SKM-1 (cell line): Measurements from ENCODE around the gene OR13C4.
"Not testable (repeated sequence)": the region's sequence is repeated elsewhere in the genome, so short reads cannot be mapped to it uniquely, and the experiment has no call there.

Experiments
- DNase-seq: peaks from one replicate; lab custom pipeline; 2025; ENCODE audit not compliant: unreplicated experiment; lab: John Stamatoyannopoulos, UW

Gene OR13C4

DNA sequence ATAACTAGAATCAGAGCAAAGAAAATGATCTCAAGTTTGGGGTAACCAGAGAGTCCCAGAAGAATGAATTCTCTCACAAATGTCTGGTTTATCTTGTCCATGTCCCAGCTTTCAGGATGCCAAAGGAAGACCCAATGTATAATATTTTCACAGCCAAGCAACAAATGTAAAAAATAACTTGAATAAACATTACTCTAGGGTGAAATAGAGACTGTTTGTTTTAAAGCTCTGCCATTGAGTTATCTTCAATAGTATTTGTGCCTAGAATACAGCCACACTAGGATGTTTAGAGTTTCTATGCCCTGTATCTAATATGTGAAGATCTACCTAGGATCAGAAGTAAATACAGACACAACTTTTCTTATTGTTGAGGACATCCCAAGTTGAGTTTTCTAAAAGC, at the start of gene OR13C4:
Gene OR13C4, minus strand, starts transcription at position 101 of the 400 bp plus-strand sequence. Its CDS starts 0 bp downstream, at position 101.
- DNase-seq, result no peak

GRCh38 chr9:104575456-104575855, 48.4 kb upstream of the OR13C4 start:
- DNase-seq, result no peak

DNA sequence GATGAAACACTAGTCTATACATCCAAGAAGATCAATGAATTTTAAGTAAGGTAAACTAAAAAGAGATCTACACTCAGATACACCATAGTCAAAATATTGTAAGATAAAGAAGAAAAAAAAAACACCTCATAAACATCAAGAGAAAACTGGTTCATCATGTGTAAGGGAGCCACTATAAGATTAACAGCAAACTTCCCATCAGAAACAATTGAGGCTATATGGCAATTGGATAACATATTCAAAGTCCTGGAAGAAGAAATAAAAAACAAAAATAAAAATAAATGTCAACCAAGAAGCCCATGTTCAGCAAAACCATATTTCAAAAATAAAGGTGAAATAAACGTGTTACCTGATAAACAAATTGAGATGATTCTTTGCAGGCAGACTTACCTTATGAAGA, 45.6 kb upstream of the OR13C4 start:
- no peak for DNase-seq

DNA sequence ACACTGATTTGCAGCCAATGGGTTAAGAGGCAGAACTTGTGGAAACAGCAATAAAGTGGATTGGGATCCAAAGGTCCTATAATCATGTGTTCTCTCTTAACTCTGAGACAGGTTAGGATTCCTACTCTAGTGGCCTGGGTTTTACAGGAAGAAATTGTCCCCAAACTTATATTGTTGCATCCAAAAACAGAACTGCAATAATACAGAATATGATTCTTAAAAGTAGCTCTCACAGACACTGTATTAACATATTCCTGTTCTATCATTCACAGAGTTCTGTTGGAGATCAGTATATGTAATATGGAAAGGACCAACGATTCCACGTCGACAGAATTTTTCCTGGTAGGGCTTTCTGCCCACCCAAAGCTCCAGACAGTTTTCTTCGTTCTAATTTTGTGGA, 41.9 kb upstream of the OR13C4 start, which contains the start of gene OR13C8:
Gene OR13C8, plus strand, starts transcription at position 301 of the 400 bp plus-strand sequence. Its CDS starts 0 bp downstream, at position 301.
- no peak for DNase-seq

DNA sequence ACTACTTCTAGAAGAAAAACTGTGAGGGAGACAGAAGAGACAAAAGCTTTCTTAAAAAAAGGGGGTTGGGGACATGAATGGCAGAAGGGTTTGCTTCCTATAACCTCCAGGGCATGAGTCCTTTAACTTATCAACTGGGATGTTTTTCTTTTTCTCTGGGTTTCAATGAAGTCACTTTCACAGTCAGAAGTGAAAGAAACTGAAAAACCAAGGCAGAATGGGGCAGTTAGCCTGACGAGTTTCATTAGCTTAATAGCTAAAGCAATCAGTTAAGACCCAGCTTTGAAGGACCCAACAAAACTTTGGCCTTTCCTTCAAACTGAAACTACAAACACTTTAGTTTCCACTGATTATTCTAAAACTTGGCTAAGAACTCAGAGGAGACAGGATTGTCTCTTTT, 37.3 kb upstream of the OR13C4 start:
- no peak for DNase-seq

DNA sequence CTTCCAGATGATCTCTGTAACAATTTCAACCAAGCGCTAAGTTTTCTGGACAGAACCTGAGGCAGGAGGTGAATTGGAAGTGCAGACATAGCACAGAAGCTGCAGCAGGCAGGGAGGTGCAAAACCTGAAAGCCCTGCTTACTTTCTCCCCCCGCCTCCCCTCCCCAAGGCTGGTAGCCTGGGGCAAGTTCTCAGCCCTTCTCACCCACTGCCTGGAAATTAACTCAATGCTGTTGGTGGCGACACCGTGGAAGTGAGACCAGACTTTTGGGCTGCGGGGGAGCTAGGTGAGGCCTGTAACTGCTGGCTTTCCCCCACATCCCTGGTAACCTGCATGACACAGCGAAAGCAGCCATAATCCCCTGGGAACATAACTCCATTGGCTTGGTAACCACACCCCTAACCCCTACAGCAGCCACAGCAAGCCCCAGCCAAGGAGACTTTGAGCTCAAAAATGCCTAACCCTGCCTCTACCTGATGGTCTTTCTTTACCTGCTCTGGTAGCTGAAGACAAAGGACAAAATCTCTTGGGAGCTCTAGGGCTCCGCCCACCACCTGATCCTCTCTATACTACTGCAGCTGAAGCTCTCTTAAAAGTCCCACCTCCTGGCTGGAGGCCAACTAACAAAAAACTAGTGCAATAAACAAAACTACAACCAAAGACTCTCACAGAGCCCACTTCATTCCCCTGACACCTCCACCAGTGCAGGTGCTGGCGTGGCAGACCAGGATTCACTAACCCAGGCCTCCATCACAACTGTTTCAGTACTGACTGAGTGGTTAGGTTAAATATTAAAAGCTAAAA, 30.0 kb upstream of the OR13C4 start:
- no peak for DNase-seq

DNA sequence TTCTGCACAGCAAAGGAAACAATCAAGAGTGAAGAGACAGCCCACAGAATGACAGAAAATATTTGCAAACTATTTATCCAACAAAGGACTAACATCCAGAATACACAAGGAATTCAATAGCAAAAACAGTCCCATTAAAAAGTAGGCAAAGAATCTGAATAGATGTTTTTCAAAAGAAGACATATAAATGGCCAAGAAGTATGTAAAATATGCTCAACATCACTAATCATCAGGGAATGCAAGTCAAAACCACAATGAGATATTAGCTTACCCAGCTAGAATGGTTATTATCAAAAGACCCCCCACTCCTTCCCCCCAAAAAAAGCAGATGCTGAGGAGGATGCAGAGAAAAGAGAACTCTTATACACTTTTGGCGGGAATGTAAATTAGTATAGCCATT, 28.5 kb upstream of the OR13C4 start:
- no peak for DNase-seq

- no peak for DNase-seq
These were observed 26.3 kb upstream of the OR13C4 start for GRCh38 chr9:104553261-104553660.

GRCh38 chr9:104544644-104545043, 17.6 kb upstream of the OR13C4 start:
- DNase-seq, result no peak

DNA sequence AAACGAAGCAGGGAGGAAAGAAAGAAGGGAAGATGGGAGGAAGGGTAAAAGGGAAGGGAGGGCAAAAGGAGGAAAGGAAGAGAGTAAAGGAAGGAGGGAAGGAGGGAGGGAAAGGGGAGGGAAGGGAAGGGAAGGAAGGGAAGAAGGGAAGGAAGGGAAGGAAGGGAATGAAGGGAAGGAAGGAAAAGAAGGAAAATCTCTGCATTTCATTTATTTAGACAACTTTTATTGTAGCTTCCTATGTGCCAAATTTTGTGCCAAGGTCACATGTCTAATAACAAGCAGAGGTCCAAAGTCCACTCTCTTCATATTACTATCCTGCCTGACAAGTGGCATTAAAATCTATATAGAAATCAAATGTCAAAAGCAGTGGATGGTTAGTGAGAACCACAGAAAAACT, 12.3 kb upstream of the OR13C4 start:
- DNase-seq, result no peak

- DNase-seq, result no peak
These were observed 9.7 kb upstream of the OR13C4 start, which contains the start of gene OR13C3 for GRCh38 chr9:104536756-104537155. TSS of gene OR13C3 (minus strand) at chr9:104536856. CDS start at chr9:104536723, 133 bp downstream.

GRCh38 chr9:104520241-104520640, 6.8 kb downstream of the OR13C4 start:
- not testable (repeated sequence) for DNase-seq

GRCh38 chr9:104514901-104515300, 12.1 kb downstream of the OR13C4 start:
- DNase-seq, result no peak

DNA sequence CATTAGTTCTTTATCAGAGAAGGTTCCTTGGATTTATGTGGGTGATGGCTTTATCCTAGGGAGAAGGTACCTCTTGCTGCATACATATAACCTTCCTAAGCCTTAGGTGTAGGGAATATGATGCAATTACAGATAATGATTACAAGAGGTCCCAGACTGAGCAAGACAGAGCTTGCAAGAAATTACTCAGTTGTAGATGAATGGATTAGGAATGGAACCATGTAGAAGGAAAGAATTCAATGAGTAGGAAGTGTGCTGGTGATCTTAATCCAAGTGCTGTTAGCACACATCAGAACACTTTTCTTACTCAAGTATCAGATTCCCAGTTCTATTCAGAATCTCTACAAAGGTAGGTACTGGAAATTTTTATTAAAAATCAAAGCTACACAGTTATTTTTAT, 20.4 kb downstream of the OR13C4 start:
- no peak for DNase-seq

- DNase-seq, result no peak
These were observed 23.0 kb downstream of the OR13C4 start, which contains the start of gene OR13F1 for GRCh38 chr9:104503963-104504362. TSS of gene OR13F1 (plus strand) at chr9:104504263. CDS start at chr9:104504263, 0 bp downstream.

GRCh38 chr9:104503440-104503839, 23.6 kb downstream of the OR13C4 start:
- no peak for DNase-seq

DNA sequence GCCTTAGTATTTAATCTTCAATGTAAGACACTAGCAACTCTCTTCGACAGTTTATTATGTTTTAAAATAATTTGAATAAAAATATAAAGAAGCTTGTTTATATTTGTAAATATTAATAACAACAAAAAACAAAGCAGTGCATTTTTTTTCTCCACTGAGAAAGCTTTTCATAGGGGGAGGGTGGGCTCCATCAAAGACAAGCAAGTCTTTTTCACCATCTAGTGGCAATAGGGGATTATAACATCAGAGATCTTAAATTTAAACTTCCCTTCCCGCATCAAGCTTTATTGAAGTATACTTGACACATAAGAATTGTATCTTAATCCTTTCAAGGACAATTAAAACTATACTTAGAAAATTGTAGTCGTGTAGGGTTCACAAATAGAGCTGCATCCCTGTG, 32.2 kb downstream of the OR13C4 start:
- no peak for DNase-seq

DNA sequence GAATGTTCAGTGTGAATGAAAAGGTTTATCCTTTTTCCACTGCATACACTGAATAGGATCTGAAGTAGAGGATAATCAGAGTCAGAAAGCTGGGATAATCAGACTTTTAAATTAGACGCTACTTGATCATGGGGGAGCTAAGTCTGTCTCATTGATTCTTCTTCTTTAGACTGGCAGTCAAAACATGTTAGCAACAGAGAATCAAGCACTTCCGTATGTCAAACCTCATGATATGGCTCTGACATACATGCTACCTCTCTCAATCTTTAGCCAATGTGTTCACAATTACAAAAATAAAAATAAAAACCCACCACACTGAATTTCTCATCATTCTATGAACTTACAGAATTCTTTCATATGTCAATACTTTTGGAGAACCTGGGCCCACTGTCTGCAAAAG, 42.0 kb downstream of the OR13C4 start:
- no peak for DNase-seq

DNA sequence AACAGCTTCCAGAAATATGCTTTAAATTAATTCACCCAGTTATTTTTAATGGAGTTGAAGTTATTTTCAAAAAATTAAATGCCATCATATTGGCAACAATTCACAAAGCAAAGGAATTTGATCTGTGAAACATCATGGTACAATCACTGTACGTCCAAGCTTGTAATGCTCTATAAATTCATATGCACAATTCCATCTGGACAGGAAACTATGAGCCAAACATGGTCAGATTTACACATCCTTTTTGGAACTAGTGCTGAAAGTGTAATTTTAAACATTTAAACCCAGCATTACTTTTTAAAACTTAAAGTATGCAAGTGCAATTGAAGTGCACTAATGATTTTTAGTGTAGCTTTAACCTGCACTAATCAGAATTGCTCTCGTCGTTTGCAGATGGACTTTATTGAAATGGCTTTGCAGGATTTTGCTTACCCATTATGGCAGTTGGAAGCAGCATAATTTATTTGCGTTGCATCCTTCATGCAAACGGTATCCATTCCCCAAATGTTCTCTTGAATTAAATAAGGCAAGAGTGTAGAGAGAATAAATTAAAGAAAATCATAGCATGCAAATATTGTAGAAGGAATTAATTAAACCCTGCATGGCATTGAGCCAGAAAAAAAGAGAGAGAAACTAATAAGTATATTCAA, 44.0 kb downstream of the OR13C4 start:
- DNase-seq, result no peak
